HG03064 (cell line): ENCODE measurements around the gene WASF1.
"Not testable (repeated sequence)": the region's sequence is repeated elsewhere in the genome, so short reads cannot be mapped to it uniquely, and the experiment has no call there.

Experiments
- ATAC-seq: cut with Tn5 transposase; IDR thresholded peaks from one replicate; pipeline ENCODE4 v1.9.1; 2021; ENCODE audit warnings: low read depth; ENCODE audit not compliant: unreplicated experiment

Gene WASF1

GRCh38 chr6:110178626-110179405 is 654 bp downstream of the WASF1 start:
- peak; percentile 26 for ATAC-seq

GRCh38 chr6:110173506-110174132 is 5.9 kb downstream of the WASF1 start:
- ATAC-seq: no peak

- no peak for ATAC-seq
Measured at GRCh38 chr6:110170081-110170480, 9.4 kb downstream of the WASF1 start.

- no peak for ATAC-seq
Measured at GRCh38 chr6:110158479-110158878, 21.0 kb downstream of the WASF1 start.

- ATAC-seq: no peak
Measured at GRCh38 chr6:110147870-110148269, 31.6 kb downstream of the WASF1 start.

GRCh38 chr6:110140650-110141049 is 38.8 kb downstream of the WASF1 start:
- no peak for ATAC-seq

GRCh38 chr6:110139052-110139451 is 40.4 kb downstream of the WASF1 start:
- ATAC-seq: no peak

- ATAC-seq: no peak
Measured at GRCh38 chr6:110137924-110138887, 41.3 kb downstream of the WASF1 start.

- no peak for ATAC-seq
Measured at GRCh38 chr6:110130362-110130761, 49.1 kb downstream of the WASF1 start.

- ATAC-seq: no peak
Measured at GRCh38 chr6:110128418-110128817, 51.1 kb downstream of the WASF1 start.

- no peak for ATAC-seq
Measured at GRCh38 chr6:110125361-110125760, 54.1 kb downstream of the WASF1 start.

GRCh38 chr6:110121655-110122054 is 57.8 kb downstream of the WASF1 start:
- not testable (repeated sequence) for ATAC-seq

GRCh38 chr6:110116258-110116657 is 63.2 kb downstream of the WASF1 start:
- no peak for ATAC-seq

GRCh38 chr6:110114004-110114403 is 65.5 kb downstream of the WASF1 start:
- no peak for ATAC-seq

GRCh38 chr6:110105296-110105695 is 74.2 kb downstream of the WASF1 start:
- ATAC-seq: no peak

- ATAC-seq: no peak
Measured at GRCh38 chr6:110103260-110103659, 76.2 kb downstream of the WASF1 start.

- ATAC-seq: no peak
Measured at GRCh38 chr6:110102411-110102810, 77.1 kb downstream of the WASF1 start.

GRCh38 chr6:110101885-110102284 is 77.6 kb downstream of the WASF1 start:
- no peak for ATAC-seq

- no peak for ATAC-seq
Measured at GRCh38 chr6:110098511-110099116, 80.9 kb downstream of the WASF1 start.

- no peak for ATAC-seq
Measured at GRCh38 chr6:110097443-110097842, 82.0 kb downstream of the WASF1 start.

GRCh38 chr6:110095935-110096334 is 83.5 kb downstream of the WASF1 start:
- no peak for ATAC-seq
